T-helper 2 cell treated with Interferon-gamma antibody and Interleukin-4, amounts not matched to agents 5 μg/mL and 100 μg/mL, for 36 hours (primary cell): ENCODE measurements around the gene KIFBP.

ENCODE experiments used
- DNase-seq: peaks from one replicate; pipeline ENCODE4 v3.0.0; 2021; ENCODE audit warnings: low spot score
- H3K27ac Mint-ChIP-seq: one replicate; pipeline ENCODE4 v1.8.0; 2021; ENCODE audit warnings: mild to moderate bottlenecking, mixed read lengths
- H3K27me3 Mint-ChIP-seq: one replicate; pipeline ENCODE4 v1.8.0; 2021; ENCODE audit warnings: low read depth, mixed read lengths
- H3K36me3 Mint-ChIP-seq: one replicate; pipeline ENCODE4 v1.8.0; 2021; ENCODE audit warnings: low read depth, mixed read lengths
- H3K4me1 Mint-ChIP-seq: one replicate; pipeline ENCODE4 v1.8.0; 2021; ENCODE audit warnings: low read depth, mixed read lengths
- H3K4me3 Mint-ChIP-seq: one replicate; pipeline ENCODE4 v1.8.0; 2022; ENCODE audit warnings: mild to moderate bottlenecking, moderate library complexity, mixed read lengths
- H3K9me3 Mint-ChIP-seq: one replicate; pipeline ENCODE4 v1.8.0; 2021; ENCODE audit warnings: mixed read lengths

KIFBP gene

GRCh38 chr10:69065406-69066361, 77.1 kb downstream of the KIFBP start:
- H3K4me1 Mint-ChIP-seq, result peaks cover 37% of the 10 kb centered on the region

More at GRCh38 chr10:69065406-69066361, 77.1 kb downstream of the KIFBP start:
- Mint-ChIP-seq H3K27ac (peak overlapping the region; percentile 64), H3K9me3 (no peaks in the 10 kb centered on the region), H3K4me3 (peak overlapping the region; percentile 38), H3K36me3 (peaks cover 4% of the 10 kb centered on the region), H3K27me3 (no peaks in the 10 kb centered on the region)
- DNase-seq, result peak; percentile 80
